ENCODE results near the gene FREM2.

FREM2 gene

GRCh38 chr13:38830442-38831045 is 143.7 kb downstream of the FREM2 start:
- DNase-seq: no peak

- no peak for DNase-seq
These were observed 157.7 kb downstream of the FREM2 start for GRCh38 chr13:38844581-38844980.

GRCh38 chr13:38848360-38848759 is 161.5 kb downstream of the FREM2 start:
- DNase-seq: no peak

- DNase-seq: no peak
These were observed 162.4 kb downstream of the FREM2 start for GRCh38 chr13:38849315-38849714.

- no peak for DNase-seq
These were observed 164.2 kb downstream of the FREM2 start for GRCh38 chr13:38850868-38851626.

- no peak for DNase-seq
These were observed 167.3 kb downstream of the FREM2 start for GRCh38 chr13:38854226-38854625.

GRCh38 chr13:38856065-38856464 is 169.2 kb downstream of the FREM2 start:
- DNase-seq: no peak

GRCh38 chr13:38862443-38862842 is 175.6 kb downstream of the FREM2 start:
- DNase-seq: no peak

GRCh38 chr13:38863536-38863935 is 176.7 kb downstream of the FREM2 start:
- no peak for DNase-seq

- no peak for DNase-seq
These were observed 179.8 kb downstream of the FREM2 start for GRCh38 chr13:38866649-38867048.

- DNase-seq: no peak
These were observed 181.5 kb downstream of the FREM2 start for GRCh38 chr13:38868399-38868798.

- no peak for DNase-seq
These were observed 182.0 kb downstream of the FREM2 start for GRCh38 chr13:38868870-38869269.

- DNase-seq: no peak
These were observed 184.4 kb downstream of the FREM2 start for GRCh38 chr13:38871275-38871674.

GRCh38 chr13:38872693-38873092 is 185.8 kb downstream of the FREM2 start:
- peak; percentile 67 for DNase-seq

- no peak for DNase-seq
These were observed 188.5 kb downstream of the FREM2 start for GRCh38 chr13:38875186-38875875.

- peak; percentile 36 for DNase-seq
These were observed 192.4 kb downstream of the FREM2 start for GRCh38 chr13:38879278-38879677.

- no peak for DNase-seq
These were observed 192.9 kb downstream of the FREM2 start for GRCh38 chr13:38879786-38880185.

- no peak for DNase-seq
These were observed 193.5 kb downstream of the FREM2 start for GRCh38 chr13:38880397-38880796.

- DNase-seq: no peak
These were observed 196.9 kb downstream of the FREM2 start for GRCh38 chr13:38883783-38884182.

- no peak for DNase-seq
These were observed 201.4 kb downstream of the FREM2 start for GRCh38 chr13:38888309-38888708.

- DNase-seq: no peak
These were observed 208.2 kb downstream of the FREM2 start for GRCh38 chr13:38895075-38895474.

GRCh38 chr13:38897521-38897920 is 210.6 kb downstream of the FREM2 start:
- no peak for DNase-seq

- peak; percentile 8 for DNase-seq
These were observed 211.6 kb downstream of the FREM2 start for GRCh38 chr13:38898481-38898880.

- DNase-seq: no peak
These were observed 212.7 kb downstream of the FREM2 start for GRCh38 chr13:38899571-38899970.
